A673 (cell line): Measurements from ENCODE around the gene LCE1F. TPM values are rescaled to one million over a fixed set of nuclear protein-coding genes. Genes with fewer than 3 reads are reported as not detected.

ENCODE experiments used
- Bru-seq: library from RNA; stranded (reverse); fragments of 400-500 nt; gene quantifications from one replicate; lab custom pipeline; 2021; lab: Mats Ljungman, UMichigan
- BruChase-seq, 2 experiments: library from RNA; stranded (reverse); fragments of 400-500 nt; gene quantifications; one replicate each; lab custom pipeline; 2021; lab: Mats Ljungman, UMichigan
- BruUV-seq: library from RNA; stranded (reverse); fragments of 400-500 nt; replicated peaks from 2 replicates; lab custom pipeline; 2021; lab: Mats Ljungman, UMichigan
- CTCF ChIA-PET: fragments of 300-600 bp; sonication (Branson Sonifier 250); formaldehyde crosslinking; loops from one replicate; lab custom pipeline; 2022; ENCODE audit warnings: antibody characterized with exemption; lab: Charles Lee
- POLR2A ChIA-PET: fragments of 300-600 bp; sonication (Branson Sonifier 250); formaldehyde crosslinking; loops from one replicate; lab custom pipeline; 2022; ENCODE audit warnings: antibody characterized with exemption; ENCODE audit not compliant: low non-redundant PET; lab: Charles Lee
- DNase-seq: peaks from one replicate; pipeline ENCODE4 v3.0.0-alpha.2; 2015; ENCODE audit warnings: low spot score
- H3K27ac ChIP-seq: fragments of 200-600 bp; sonication (generic); 2 replicates; pipeline ENCODE4 v1.5.1; 2016; ENCODE audit warnings: mixed run types, low read depth, mild to moderate bottlenecking, mixed read lengths, antibody characterized with exemption, low read length; ENCODE audit not compliant: poor library complexity, severe bottlenecking
- H3K27me3 ChIP-seq: fragments of 200-600 bp; sonication (generic); replicated peaks from 2 replicates; pipeline ENCODE4 v1.6.1; 2017; ENCODE audit warnings: mixed run types, low read depth, mild to moderate bottlenecking, mixed read lengths, antibody characterized with exemption, low read length; ENCODE audit not compliant: insufficient read depth, poor library complexity
- H3K36me3 ChIP-seq: fragments of 200-600 bp; sonication (generic); 2 replicates; pipeline ENCODE4 v1.6.1; 2016; ENCODE audit warnings: mixed run types, mild to moderate bottlenecking, mixed read lengths, antibody characterized with exemption, low read length; ENCODE audit not compliant: insufficient read depth, poor library complexity, severe bottlenecking
- H3K4me1 ChIP-seq: fragments of 200-600 bp; sonication (generic); 2 replicates; pipeline ENCODE4 v1.6.1; 2017; ENCODE audit warnings: mixed run types, mild to moderate bottlenecking, mixed read lengths, antibody characterized with exemption, low read length; ENCODE audit not compliant: insufficient read depth, poor library complexity, severe bottlenecking
- H3K4me3 ChIP-seq: fragments of 200-600 bp; sonication (generic); 2 replicates; pipeline ENCODE4 v1.5.1; 2016; ENCODE audit warnings: low read depth, mixed run types, mild to moderate bottlenecking, mixed read lengths, low read length; ENCODE audit not compliant: poor library complexity, severe bottlenecking
- H3K9me3 ChIP-seq: fragments of 200-600 bp; sonication (generic); 2 replicates; pipeline ENCODE4 v1.6.1; 2016; ENCODE audit warnings: mixed run types, low read depth, mild to moderate bottlenecking, mixed read lengths, antibody characterized with exemption, low read length; ENCODE audit not compliant: poor library complexity, severe bottlenecking
- CTCF ChIP-seq: fragments of 300-800, 200-600 bp; sonication (generic); conservative IDR thresholded peaks from 2 replicates; pipeline ENCODE4 v1.5.1; 2017; ENCODE audit warnings: low read depth, mild to moderate bottlenecking, antibody characterized with exemption, low read length, moderate library complexity, mixed read lengths
- EZH2 ChIP-seq: fragments of 200-600 bp; sonication (generic); IDR thresholded peaks from 2 replicates; pipeline ENCODE4 v1.6.1; 2017; ENCODE audit warnings: borderline replicate concordance, low read depth, mild to moderate bottlenecking, mixed read lengths, antibody characterized with exemption, low read length; ENCODE audit not compliant: poor library complexity, severe bottlenecking
- intact Hi-C: fragments of 100-400 bp; cut with micrococcal nuclease; formaldehyde crosslinking; loops from one replicate; pipeline ENCODE4 v1.10.0; 2022; ENCODE audit not compliant: unreplicated experiment
- long read RNA-seq: library from polyadenylated mRNA; stranded (forward); transcript quantifications from one replicate; pipeline ENCODE4 v2.0.0, GENCODE V29; 2022
- total RNA-seq: library from RNA; stranded (reverse); gene quantifications from 2 replicates; pipeline ENCODE4 v1.2.3, GENCODE V29; 2021

The LCE1F gene
- total RNA-seq (not detected in 2 replicates), Bru-seq, nascent RNA (not detected), BruChase-seq, experiment 1, labeled RNA remaining after a 2-hour chase (not detected), BruChase-seq, experiment 2, labeled RNA remaining after a 6-hour chase (not detected)
- long read RNA-seq, result 0 reads

GRCh38 chr1:152774875-152775274 lies at the start of gene LCE1F:
LCE1F (plus strand) TSS chr1:152775140; CDS start chr1:152776372, 1,232 bp downstream.
- intact Hi-C loops, result no loop called here
- BruUV-seq, result no TSS peak

GRCh38 chr1:152725261-152725660 lies 49.7 kb upstream of the LCE1F start:
- Histone ChIP-seq H3K27ac (no peak overlapping the region), H3K36me3 (no peaks in the 10 kb centered on the region), H3K4me1 (no peaks in the 10 kb centered on the region), H3K4me3 (no peak overlapping the region), H3K27me3 (peaks cover 10% of the 10 kb centered on the region), H3K9me3 (no peaks in the 10 kb centered on the region)
- ChIA-PET CTCF (no interaction called here), POLR2A (no interaction called here)
- intact Hi-C loops, result no loop called here
- BruUV-seq, result no TSS peak
- no peak for TF ChIP-seq CTCF
- no peak for DNase-seq

More at GRCh38 chr1:152774875-152775274, at the start of gene LCE1F:
- H3K27me3 ChIP-seq, result peaks cover 10% of the 10 kb centered on the region
- no peak for DNase-seq
- H3K4me3 ChIP-seq, result no peak within 1 kb of the TSS
- ChIA-PET POLR2A (no interaction called here), CTCF (no interaction called here)
- H3K27ac ChIP-seq, result no peak within 1 kb of the TSS
- H3K36me3 ChIP-seq, result no peaks in the 10 kb centered on the region
- TF ChIP-seq CTCF (no peak), EZH2 (no peak)
- no peaks in the 10 kb centered on the region for H3K9me3 ChIP-seq
- no peaks in the 10 kb centered on the region for H3K4me1 ChIP-seq

- no peak for TF ChIP-seq CTCF
- TF ChIP-seq EZH2, result no peak
- POLR2A ChIA-PET, result no interaction called here
- H3K4me3 ChIP-seq, result no peak overlapping the region
- H3K9me3 ChIP-seq, result no peaks in the 10 kb centered on the region
- no peaks in the 10 kb centered on the region for H3K4me1 ChIP-seq
- intact Hi-C loops, result no loop called here
- H3K27ac ChIP-seq, result no peak overlapping the region
- H3K27me3 ChIP-seq, result peaks cover 6% of the 10 kb centered on the region
- CTCF ChIA-PET, result no interaction called here
- no peak for DNase-seq
- H3K36me3 ChIP-seq, result no peaks in the 10 kb centered on the region
- BruUV-seq, result no TSS peak
Measured at GRCh38 chr1:152728986-152729385, 46.0 kb upstream of the LCE1F start.
